PC-9 (cell line): ENCODE data around the gene NAA10. TPM values are rescaled to one million over a fixed set of nuclear protein-coding genes. Genes with fewer than 3 reads are reported as not detected.

ENCODE experiments used
- BruUV-seq: library from RNA; stranded (reverse); fragments of 400-500 nt; replicated peaks from 2 replicates; lab custom pipeline; 2021; lab: Mats Ljungman, UMichigan
- CTCF ChIA-PET: fragments of 300-600 bp; sonication (Branson Sonifier 250); formaldehyde crosslinking; loops from one replicate; lab custom pipeline; 2022; ENCODE audit warnings: antibody characterized with exemption; lab: Charles Lee
- POLR2A ChIA-PET: fragments of 300-600 bp; sonication (Branson Sonifier 250); formaldehyde crosslinking; loops from one replicate; lab custom pipeline; 2022; ENCODE audit warnings: antibody characterized with exemption; ENCODE audit not compliant: unreplicated experiment; lab: Charles Lee
- DNase-seq, 2 experiments: peaks; one replicate each; pipeline versions ENCODE4 v3.0.0 to v3.0.0-alpha.2; 2015 to 2022; ENCODE audit warnings: mixed read lengths in 1 of 2
- H2AFZ ChIP-seq: fragments of 200-600 bp; sonication (generic); 2 replicates; pipeline ENCODE4 v1.8.1; 2017; ENCODE audit warnings: antibody characterized with exemption
- H3F3A ChIP-seq: fragments of 200-600 bp; sonication (generic); 2 replicates; pipeline ENCODE4 v1.8.1; 2017; ENCODE audit warnings: antibody characterized with exemption, mild to moderate bottlenecking, low read depth; ENCODE audit not compliant: insufficient read depth
- H3K27ac ChIP-seq: fragments of 200-600 bp; sonication (generic); 2 replicates; pipeline ENCODE4 v1.6.1; 2016; ENCODE audit warnings: mixed run types
- H3K27me3 ChIP-seq: fragments of 200-600 bp; sonication (generic); 2 replicates; pipeline ENCODE4 v1.6.1; 2016; ENCODE audit warnings: low read depth, mixed run types; ENCODE audit not compliant: insufficient read depth
- H3K36me3 ChIP-seq: fragments of 200-600 bp; sonication (generic); 2 replicates; pipeline ENCODE4 v1.6.1; 2016; ENCODE audit warnings: low read depth, mixed run types
- H3K4me1 ChIP-seq: fragments of 200-600 bp; sonication (generic); replicated peaks from 2 replicates; pipeline ENCODE4 v1.6.1; 2016; ENCODE audit warnings: mixed run types; ENCODE audit not compliant: insufficient read depth
- H3K4me2 ChIP-seq: fragments of 200-600 bp; sonication (generic); 2 replicates; pipeline ENCODE4 v1.6.1; 2017; ENCODE audit warnings: mixed run types
- H3K4me3 ChIP-seq: fragments of 200-600 bp; sonication (generic); 2 replicates; pipeline ENCODE4 v1.6.1; 2016; ENCODE audit warnings: mixed run types
- H3K79me2 ChIP-seq: fragments of 200-600 bp; sonication (generic); 2 replicates; pipeline ENCODE4 v1.6.1; 2017; ENCODE audit warnings: low read depth, mixed run types
- H3K9me2 ChIP-seq: fragments of 200-600 bp; sonication (generic); 2 replicates; pipeline ENCODE4 v1.8.1; 2017; ENCODE audit warnings: mild to moderate bottlenecking; ENCODE audit not compliant: insufficient read depth
- H3K9me3 ChIP-seq: fragments of 200-600 bp; sonication (generic); 2 replicates; pipeline ENCODE4 v1.8.1; 2016; ENCODE audit warnings: low read depth; ENCODE audit not compliant: insufficient read depth
- H4K20me1 ChIP-seq: fragments of 200-600 bp; sonication (generic); 2 replicates; pipeline ENCODE4 v1.8.1; 2017; ENCODE audit not compliant: insufficient read depth
- EZH2 ChIP-seq: fragments of 200-600 bp; sonication (generic); IDR thresholded peaks from 2 replicates; pipeline ENCODE4 v1.8.0; 2017; ENCODE audit warnings: antibody characterized with exemption, low read depth
- intact Hi-C: fragments of 100-400 bp; cut with micrococcal nuclease; formaldehyde crosslinking; loops from one replicate; pipeline ENCODE4 v1.10.0; 2022; ENCODE audit not compliant: unreplicated experiment
- total RNA-seq: library from RNA; stranded (reverse); gene quantifications from 2 replicates; pipeline ENCODE4 v1.2.3, GENCODE V29; 2021
- TF ChIP-seq, protein P1 (sequence below): fragments of 200-600 bp; sonication (generic); conservative IDR thresholded peaks from 2 replicates; pipeline ENCODE4 v1.6.1; 2017; ENCODE audit warnings: mixed run types, antibody characterized with exemption, mild to moderate bottlenecking, moderate library complexity

Gene NAA10
- total RNA-seq, 1 experiment from 2014 or later: 181 TPM

DNA sequence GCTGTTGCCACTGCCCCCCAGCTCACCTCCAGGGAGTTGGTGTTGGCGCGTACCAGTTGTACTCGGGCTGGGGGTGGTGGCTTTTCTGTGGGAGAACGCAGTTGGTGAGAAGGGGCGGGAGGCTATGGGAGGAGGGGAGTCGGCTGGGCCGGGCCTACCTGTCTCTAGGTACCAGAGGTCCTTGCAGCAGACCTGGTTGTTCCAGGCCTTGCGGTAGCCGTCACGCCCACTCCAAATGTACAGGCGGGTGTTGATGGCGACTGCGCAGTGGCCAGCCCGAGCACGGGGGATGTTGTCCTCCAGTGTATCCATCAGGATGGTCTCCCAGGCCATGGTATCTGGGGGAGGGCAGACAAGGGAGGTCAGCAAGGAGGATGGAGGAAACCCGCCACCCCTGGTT is 25.2 kb upstream of the NAA10 start:
- H3K27ac ChIP-seq: no peak overlapping the region
- TF ChIP-seq EZH2: no peak
- TF ChIP-seq, protein P1, sequence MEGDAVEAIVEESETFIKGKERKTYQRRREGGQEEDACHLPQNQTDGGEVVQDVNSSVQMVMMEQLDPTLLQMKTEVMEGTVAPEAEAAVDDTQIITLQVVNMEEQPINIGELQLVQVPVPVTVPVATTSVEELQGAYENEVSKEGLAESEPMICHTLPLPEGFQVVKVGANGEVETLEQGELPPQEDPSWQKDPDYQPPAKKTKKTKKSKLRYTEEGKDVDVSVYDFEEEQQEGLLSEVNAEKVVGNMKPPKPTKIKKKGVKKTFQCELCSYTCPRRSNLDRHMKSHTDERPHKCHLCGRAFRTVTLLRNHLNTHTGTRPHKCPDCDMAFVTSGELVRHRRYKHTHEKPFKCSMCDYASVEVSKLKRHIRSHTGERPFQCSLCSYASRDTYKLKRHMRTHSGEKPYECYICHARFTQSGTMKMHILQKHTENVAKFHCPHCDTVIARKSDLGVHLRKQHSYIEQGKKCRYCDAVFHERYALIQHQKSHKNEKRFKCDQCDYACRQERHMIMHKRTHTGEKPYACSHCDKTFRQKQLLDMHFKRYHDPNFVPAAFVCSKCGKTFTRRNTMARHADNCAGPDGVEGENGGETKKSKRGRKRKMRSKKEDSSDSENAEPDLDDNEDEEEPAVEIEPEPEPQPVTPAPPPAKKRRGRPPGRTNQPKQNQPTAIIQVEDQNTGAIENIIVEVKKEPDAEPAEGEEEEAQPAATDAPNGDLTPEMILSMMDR: no peak
- DNase-seq: no peak
- H3K27me3 ChIP-seq: no peaks in the 10 kb centered on the region
- H3K4me2 ChIP-seq: no peak overlapping the region
- no peaks in the 10 kb centered on the region for H3K9me3 ChIP-seq
- peaks cover 7% of the 10 kb centered on the region; the same call in 1 of the 2 replicates for H3K79me2 ChIP-seq
- no peak overlapping the region for H3K4me3 ChIP-seq
- H3K36me3 ChIP-seq: no peaks in the 10 kb centered on the region
- no peaks in the 10 kb centered on the region for H3K4me1 ChIP-seq
- POLR2A ChIA-PET: no interaction called here
- peaks cover 8% of the 10 kb centered on the region; the same call in 1 of the 2 replicates for H4K20me1 ChIP-seq
- CTCF ChIA-PET: no interaction called here
- no peak overlapping the region for H2AFZ ChIP-seq
- H3F3A ChIP-seq: no peaks in the 10 kb centered on the region
- intact Hi-C loops: no loop called here
- no peaks in the 10 kb centered on the region for H3K9me2 ChIP-seq
- BruUV-seq: no TSS peak

DNA sequence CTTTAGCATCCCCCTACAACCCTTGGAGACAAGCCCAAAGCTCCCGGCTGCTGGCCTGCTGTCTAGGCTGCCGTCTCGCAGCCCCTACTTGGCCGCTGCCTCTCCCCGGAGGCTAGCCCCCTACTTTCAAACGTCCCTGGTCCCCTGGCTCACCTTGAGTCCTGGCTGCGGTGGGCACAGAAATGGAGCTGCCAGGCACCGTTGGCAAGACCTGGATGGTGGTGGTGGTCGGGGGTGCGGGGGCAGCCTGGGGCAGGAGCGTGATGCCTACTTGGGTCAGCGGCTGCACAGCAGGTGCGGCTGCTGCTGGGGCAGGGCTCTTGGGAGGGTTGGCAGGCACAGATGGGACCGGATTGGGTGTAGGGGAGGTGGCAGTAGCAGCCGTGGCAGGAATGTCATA is 24.8 kb upstream of the NAA10 start:
- H3K4me3 ChIP-seq: no peak overlapping the region
- DNase-seq: no peak
- H2AFZ ChIP-seq: no peak overlapping the region
- no peak overlapping the region for H3K4me2 ChIP-seq
- H3K9me3 ChIP-seq: no peaks in the 10 kb centered on the region
- intact Hi-C loops: no loop called here
- H3K9me2 ChIP-seq: no peaks in the 10 kb centered on the region
- peaks cover 4% of the 10 kb centered on the region; the same call in 1 of the 2 replicates for H4K20me1 ChIP-seq
- no peak overlapping the region for H3K27ac ChIP-seq
- no peaks in the 10 kb centered on the region for H3K27me3 ChIP-seq
- no peaks in the 10 kb centered on the region for H3K36me3 ChIP-seq
- H3K79me2 ChIP-seq: peaks cover 2% of the 10 kb centered on the region; the same call in 1 of the 2 replicates
- no peaks in the 10 kb centered on the region for H3K4me1 ChIP-seq
- BruUV-seq: no TSS peak
- TF ChIP-seq EZH2: no peak
- TF ChIP-seq, protein P1: no peak
- no peaks in the 10 kb centered on the region for H3F3A ChIP-seq
- ChIA-PET CTCF (no interaction called here), POLR2A (no interaction called here)

DNA sequence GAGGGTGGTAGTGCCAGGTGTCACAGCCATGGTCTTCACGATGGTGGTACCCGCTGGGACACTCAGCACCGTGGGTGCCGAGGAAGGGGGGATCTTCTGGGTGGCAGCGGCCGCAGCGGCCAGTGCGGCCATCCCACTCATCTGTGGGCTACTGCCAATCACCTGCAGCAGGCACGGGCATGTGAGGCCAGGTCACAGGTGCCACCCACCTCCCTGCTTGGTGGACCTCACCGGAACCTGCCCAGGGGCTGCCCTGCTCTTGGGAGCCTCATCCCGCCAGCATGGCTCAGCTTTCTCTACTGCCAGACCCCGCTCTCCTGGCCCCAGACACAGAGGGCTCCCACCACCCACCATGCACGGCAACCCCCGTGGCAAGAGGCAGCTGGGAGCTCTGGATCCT is 23.8 kb upstream of the NAA10 start:
- CTCF ChIA-PET: no interaction called here
- Histone ChIP-seq H3K79me2 (no peaks in the 10 kb centered on the region), H3F3A (no peaks in the 10 kb centered on the region), H3K4me1 (no peaks in the 10 kb centered on the region), H3K36me3 (no peaks in the 10 kb centered on the region), H3K27me3 (no peaks in the 10 kb centered on the region), H3K9me3 (no peaks in the 10 kb centered on the region), H3K27ac (no peak overlapping the region), H3K4me3 (no peak overlapping the region), H3K4me2 (no peak overlapping the region), H3K9me2 (no peaks in the 10 kb centered on the region), H4K20me1 (no peaks in the 10 kb centered on the region; the same call in 1 of the 2 replicates), H2AFZ (no peak overlapping the region)
- POLR2A ChIA-PET: no interaction called here
- DNase-seq: no peak
- intact Hi-C loops: no loop called here
- BruUV-seq: no TSS peak
- TF ChIP-seq, protein P1: no peak
- no peak for TF ChIP-seq EZH2
